Type B pancreatic cell (in vitro differentiated cells): ENCODE measurements around the gene MMP24OS. TPM values are rescaled to one million over a fixed set of nuclear protein-coding genes. Genes with fewer than 3 reads are reported as not detected.
"Not testable (repeated sequence)": the region's sequence is repeated elsewhere in the genome, so short reads cannot be mapped to it uniquely, and the experiment has no call there.

Experiments
- DNase-seq: peaks from one replicate; pipeline ENCODE4 v3.0.0; 2021; ENCODE audit warnings: mixed read lengths; ENCODE audit not compliant: unreplicated experiment; ENCODE audit errors: extremely low spot score
- H3K27ac Mint-ChIP-seq: 2 replicates; pipeline ENCODE4 v1.8.0; 2021; ENCODE audit warnings: mild to moderate bottlenecking, mixed read lengths
- H3K27me3 Mint-ChIP-seq: 2 replicates; pipeline ENCODE4 v1.8.0; 2021; ENCODE audit warnings: mixed read lengths
- H3K36me3 Mint-ChIP-seq: 2 replicates; pipeline ENCODE4 v1.8.0; 2021; ENCODE audit warnings: mixed read lengths
- H3K4me1 Mint-ChIP-seq: one replicate; pipeline ENCODE4 v1.8.0; 2021; ENCODE audit warnings: mixed read lengths; ENCODE audit not compliant: unreplicated experiment
- H3K4me3 Mint-ChIP-seq: 2 replicates; pipeline ENCODE4 v1.8.0; 2021; ENCODE audit warnings: mild to moderate bottlenecking, mixed read lengths
- H3K9me3 Mint-ChIP-seq: 2 replicates; pipeline ENCODE4 v1.8.0; 2021; ENCODE audit warnings: mixed read lengths
- total RNA-seq: library from RNA; stranded (reverse); gene quantifications from 2 replicates; pipeline ENCODE4 v1.2.1, GENCODE V29; 2021; ENCODE audit warnings: low replicate concordance
- TF ChIP-seq, protein P1 (sequence below): fragments of 200-600 bp; sonication (generic); conservative IDR thresholded peaks from 2 replicates; pipeline ENCODE4 v1.5.0; 2021; ENCODE audit warnings: antibody characterized with exemption, mild to moderate bottlenecking

MMP24OS gene
- total RNA-seq, 1 donor from 2014 or later, result 63.1 TPM

- no peaks in the 10 kb centered on the region for H3K27me3 Mint-ChIP-seq
- H3K9me3 Mint-ChIP-seq, result no peaks in the 10 kb centered on the region
- TF ChIP-seq, protein P1, sequence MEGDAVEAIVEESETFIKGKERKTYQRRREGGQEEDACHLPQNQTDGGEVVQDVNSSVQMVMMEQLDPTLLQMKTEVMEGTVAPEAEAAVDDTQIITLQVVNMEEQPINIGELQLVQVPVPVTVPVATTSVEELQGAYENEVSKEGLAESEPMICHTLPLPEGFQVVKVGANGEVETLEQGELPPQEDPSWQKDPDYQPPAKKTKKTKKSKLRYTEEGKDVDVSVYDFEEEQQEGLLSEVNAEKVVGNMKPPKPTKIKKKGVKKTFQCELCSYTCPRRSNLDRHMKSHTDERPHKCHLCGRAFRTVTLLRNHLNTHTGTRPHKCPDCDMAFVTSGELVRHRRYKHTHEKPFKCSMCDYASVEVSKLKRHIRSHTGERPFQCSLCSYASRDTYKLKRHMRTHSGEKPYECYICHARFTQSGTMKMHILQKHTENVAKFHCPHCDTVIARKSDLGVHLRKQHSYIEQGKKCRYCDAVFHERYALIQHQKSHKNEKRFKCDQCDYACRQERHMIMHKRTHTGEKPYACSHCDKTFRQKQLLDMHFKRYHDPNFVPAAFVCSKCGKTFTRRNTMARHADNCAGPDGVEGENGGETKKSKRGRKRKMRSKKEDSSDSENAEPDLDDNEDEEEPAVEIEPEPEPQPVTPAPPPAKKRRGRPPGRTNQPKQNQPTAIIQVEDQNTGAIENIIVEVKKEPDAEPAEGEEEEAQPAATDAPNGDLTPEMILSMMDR, result no peak
- H3K36me3 Mint-ChIP-seq, result peaks cover 11% of the 10 kb centered on the region
- H3K27ac Mint-ChIP-seq, result no peak overlapping the region
- H3K4me1 Mint-ChIP-seq, result peaks cover 3% of the 10 kb centered on the region
- H3K4me3 Mint-ChIP-seq, result no peak overlapping the region
- no peak for DNase-seq
Observed at GRCh38 chr20:35270021-35270902, 7.7 kb downstream of the MMP24OS start.

DNA sequence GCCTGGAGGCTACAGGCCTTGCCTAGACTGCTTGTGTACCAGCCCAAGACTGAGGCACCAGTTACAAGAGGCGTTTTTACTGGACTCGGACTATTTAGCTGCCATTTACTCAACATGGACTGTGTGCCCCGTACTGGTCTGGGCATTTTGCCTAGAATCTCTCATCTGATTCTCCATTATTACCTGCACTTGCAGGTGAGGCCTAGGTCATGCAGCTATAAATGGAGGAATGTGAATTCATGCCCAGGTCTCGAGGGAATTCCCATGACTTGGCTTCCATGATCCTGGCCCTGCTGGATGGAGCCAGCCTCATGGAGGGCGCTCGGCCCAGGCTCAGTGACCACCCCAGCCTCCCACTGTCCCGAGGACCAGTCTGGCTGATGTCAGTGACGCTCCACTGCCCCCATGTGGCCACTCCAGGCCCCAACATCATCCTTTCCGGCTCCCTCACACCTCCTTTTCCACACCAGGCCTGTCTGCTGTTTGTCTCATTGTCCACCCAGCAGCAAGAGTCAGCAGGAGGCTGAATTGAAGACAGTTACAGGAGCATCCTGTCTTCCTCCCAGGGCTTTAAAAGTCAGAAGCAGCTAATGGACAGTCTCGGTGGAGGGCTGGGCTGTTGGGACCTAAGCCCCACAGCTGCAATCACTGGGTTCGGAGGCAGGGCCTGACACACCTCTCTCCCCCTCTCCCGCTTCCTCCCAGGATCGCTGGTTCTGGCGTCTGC is 8.7 kb downstream of the MMP24OS start:
- H3K36me3 Mint-ChIP-seq, result peaks cover 11% of the 10 kb centered on the region
- DNase-seq, result no peak
- H3K9me3 Mint-ChIP-seq, result no peaks in the 10 kb centered on the region
- no peaks in the 10 kb centered on the region for H3K27me3 Mint-ChIP-seq
- TF ChIP-seq, protein P1, result peak; percentile 85
- no peak overlapping the region for H3K4me3 Mint-ChIP-seq
- H3K27ac Mint-ChIP-seq, result no peak overlapping the region
- H3K4me1 Mint-ChIP-seq, result peaks cover 6% of the 10 kb centered on the region

DNA sequence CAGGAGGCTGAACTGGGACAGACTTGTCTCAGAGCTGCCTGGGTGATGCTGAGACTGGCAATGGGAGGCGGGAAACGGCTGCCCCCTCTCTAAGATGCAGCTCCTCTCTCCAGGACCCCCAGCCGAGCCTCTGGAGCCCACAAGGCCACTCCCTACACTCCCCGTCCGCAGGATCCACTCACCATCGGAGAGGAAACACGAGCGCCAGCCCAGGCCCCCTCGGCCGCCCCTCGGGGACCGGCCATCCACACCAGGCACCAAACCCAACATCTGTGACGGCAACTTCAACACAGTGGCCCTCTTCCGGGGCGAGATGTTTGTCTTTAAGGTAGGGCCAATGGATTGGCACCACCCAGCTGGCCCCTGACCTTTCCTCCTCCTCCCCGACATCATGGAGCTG is 10.8 kb downstream of the MMP24OS start:
- no peak overlapping the region for H3K27ac Mint-ChIP-seq
- peaks cover 11% of the 10 kb centered on the region for H3K36me3 Mint-ChIP-seq
- DNase-seq, result no peak
- peaks cover 17% of the 10 kb centered on the region for H3K4me1 Mint-ChIP-seq
- H3K4me3 Mint-ChIP-seq, result no peak overlapping the region
- no peaks in the 10 kb centered on the region for H3K9me3 Mint-ChIP-seq
- TF ChIP-seq, protein P1, result no peak
- no peaks in the 10 kb centered on the region for H3K27me3 Mint-ChIP-seq

DNA sequence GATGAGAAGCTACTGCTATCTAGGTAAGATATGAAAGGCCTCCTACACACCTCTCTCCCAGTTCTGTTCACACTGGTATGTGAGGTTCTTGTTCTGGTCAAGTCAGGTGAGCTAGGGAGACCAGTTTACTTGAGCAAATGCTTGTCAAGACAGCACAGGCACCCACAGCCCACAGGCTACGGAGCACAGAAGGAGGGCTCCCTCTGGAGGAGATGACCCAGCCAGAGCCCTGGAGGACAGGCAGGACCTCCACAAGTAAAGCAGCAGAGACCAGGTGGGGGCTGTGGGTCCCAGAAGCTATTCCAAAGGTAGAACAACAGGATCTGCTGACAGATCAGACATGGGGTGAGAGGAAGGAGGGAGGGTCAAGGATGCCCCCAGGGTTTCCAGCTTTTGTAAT is 13.2 kb downstream of the MMP24OS start:
- peaks cover 17% of the 10 kb centered on the region for H3K4me1 Mint-ChIP-seq
- no peak for DNase-seq
- no peaks in the 10 kb centered on the region for H3K9me3 Mint-ChIP-seq
- TF ChIP-seq, protein P1, result no peak
- H3K27me3 Mint-ChIP-seq, result no peaks in the 10 kb centered on the region
- peak overlapping the region; percentile 81 for H3K27ac Mint-ChIP-seq
- peak overlapping the region; percentile 35 for H3K4me3 Mint-ChIP-seq
- H3K36me3 Mint-ChIP-seq, result peaks cover 7% of the 10 kb centered on the region

DNA sequence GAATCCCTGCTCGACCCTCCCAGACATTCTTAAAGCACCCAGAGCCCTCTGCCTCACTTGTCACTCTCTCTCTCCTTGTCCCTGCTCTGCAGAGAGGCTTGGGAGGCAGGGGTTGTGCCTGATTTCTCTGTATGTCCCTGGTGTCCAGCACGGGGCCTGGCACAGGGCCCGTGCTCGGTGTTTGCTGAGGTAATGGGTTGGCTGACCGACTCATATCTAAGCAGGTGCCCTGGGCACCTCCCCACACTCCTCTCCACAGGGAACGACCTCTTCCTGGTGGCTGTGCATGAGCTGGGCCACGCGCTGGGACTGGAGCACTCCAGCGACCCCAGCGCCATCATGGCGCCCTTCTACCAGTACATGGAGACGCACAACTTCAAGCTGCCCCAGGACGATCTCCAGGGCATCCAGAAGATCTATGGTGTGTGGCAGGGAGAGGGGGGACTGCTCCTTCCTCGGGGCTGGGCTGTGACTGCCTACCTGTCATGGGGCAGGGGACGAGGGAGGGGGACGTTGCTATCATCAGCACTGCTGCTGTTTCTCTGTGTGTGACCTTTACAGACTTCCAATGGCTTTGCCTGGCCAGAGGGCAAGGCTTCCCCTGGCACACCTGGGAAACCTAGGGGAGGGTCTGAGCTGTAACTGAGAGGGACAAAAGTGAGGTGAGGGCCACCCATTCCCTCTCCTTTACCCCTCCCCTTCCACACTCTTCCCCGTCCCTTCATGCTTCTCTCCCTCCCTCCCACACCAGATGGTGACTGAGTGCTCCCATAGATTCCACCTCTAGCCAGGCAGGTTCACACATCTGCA is 14.2 kb downstream of the MMP24OS start:
- TF ChIP-seq, protein P1, result no peak
- peak overlapping the region; percentile 94 for H3K27ac Mint-ChIP-seq
- H3K4me1 Mint-ChIP-seq, result peaks cover 14% of the 10 kb centered on the region
- H3K36me3 Mint-ChIP-seq, result peaks cover 7% of the 10 kb centered on the region
- H3K4me3 Mint-ChIP-seq, result peak overlapping the region; percentile 47
- DNase-seq, result no peak
- H3K27me3 Mint-ChIP-seq, result no peaks in the 10 kb centered on the region
- H3K9me3 Mint-ChIP-seq, result no peaks in the 10 kb centered on the region

DNA sequence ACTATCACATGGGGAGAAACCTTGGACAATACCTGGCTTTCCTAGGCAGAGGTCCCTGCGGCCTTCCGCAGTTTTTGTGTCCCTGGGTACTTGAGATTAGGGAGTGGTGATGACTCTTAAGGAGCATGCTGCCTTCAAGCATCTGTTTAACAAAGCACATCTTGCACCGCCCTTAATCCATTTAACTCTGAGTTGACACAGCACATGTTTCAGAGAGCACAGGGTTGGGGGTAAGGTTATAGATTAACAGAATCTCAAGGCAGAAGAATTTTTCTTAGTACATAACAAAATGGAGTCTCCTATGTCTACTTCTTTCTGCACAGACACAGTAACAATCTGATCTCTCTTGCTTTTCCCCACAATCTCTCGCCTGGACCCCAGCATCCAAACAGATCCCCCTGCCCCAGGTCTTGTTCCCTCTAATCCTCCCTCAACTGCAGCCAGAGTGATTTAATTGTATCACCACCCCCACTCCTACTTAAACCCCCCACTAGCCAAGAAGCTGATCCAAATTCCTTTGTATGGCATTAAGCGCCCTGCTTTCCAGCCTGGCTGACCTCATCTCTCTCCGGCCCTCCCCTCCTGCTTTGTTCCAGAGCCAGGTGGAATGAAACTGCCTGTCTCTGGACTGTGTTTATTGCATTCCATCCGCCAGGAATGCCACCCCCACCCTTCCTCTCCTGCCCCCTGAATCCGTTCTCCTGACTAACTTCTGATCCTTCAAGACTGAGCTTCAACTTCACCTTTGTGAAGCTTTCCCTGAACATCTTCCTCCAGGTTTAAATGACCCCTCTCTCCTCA is 15.0 kb downstream of the MMP24OS start:
- not testable (repeated sequence) for H3K27me3 Mint-ChIP-seq, H3K9me3 Mint-ChIP-seq, DNase-seq, H3K36me3 Mint-ChIP-seq
- H3K4me3 Mint-ChIP-seq, result peak overlapping the region; percentile 47
- peak overlapping the region; percentile 94 for H3K27ac Mint-ChIP-seq
- peaks cover 14% of the 10 kb centered on the region for H3K4me1 Mint-ChIP-seq

GRCh38 chr20:35262321-35262720 is 15.6 kb downstream of the MMP24OS start:
- not testable (repeated sequence) for DNase-seq, H3K4me3 Mint-ChIP-seq, H3K27me3 Mint-ChIP-seq, H3K36me3 Mint-ChIP-seq, H3K9me3 Mint-ChIP-seq
- H3K4me1 Mint-ChIP-seq, result peaks cover 14% of the 10 kb centered on the region
- H3K27ac Mint-ChIP-seq, result peak overlapping the region; percentile 59
